A549 (cell line): ENCODE data around the gene RNF123.

ENCODE experiments used
- CTCF ChIP-seq: fragments of >200 bp; sonication (Bioruptor Twin); formaldehyde crosslinking; IDR thresholded peaks from 3 replicates; pipeline ENCODE4 v1.5.1; 2016
- EP300 ChIP-seq, 2 experiments: fragments of >200 bp; sonication (Bioruptor Twin); formaldehyde crosslinking; IDR thresholded peaks; 2 replicates in 1 of 2; 3 replicates in 1 of 2; pipeline ENCODE4 v1.6.1; 2016 to 2017
- POLR2A ChIP-seq: IDR thresholded peaks from 2 replicates; pipeline ENCODE4 v1.6.1; 2012; ENCODE audit warnings: mild to moderate bottlenecking, low read length
- SMC3 ChIP-seq: fragments of >200 bp; sonication (Bioruptor Twin); formaldehyde crosslinking; IDR thresholded peaks from 3 replicates; pipeline ENCODE4 v1.6.1; 2018; ENCODE audit warnings: inconsistent platforms

GRCh38 chr3:49733551-49733950 lies 44.2 kb downstream of the RNF123 start:
- no peak for TF ChIP-seq CTCF
- no peak for TF ChIP-seq SMC3
- no peak for TF ChIP-seq POLR2A
- no peak for TF ChIP-seq EP300 (IDR thresholded peaks at IDR 0.05)
